ENCODE measurements around the gene SOWAHC.
"Not testable (repeated sequence)": the region's sequence is repeated elsewhere in the genome, so short reads cannot be mapped to it uniquely, and the experiment has no call there.

SOWAHC gene

GRCh38 chr2:109616184-109616583, 2.0 kb downstream of the SOWAHC start:
- no peak for DNase-seq

- DNase-seq, result no peak
These were observed 5.0 kb downstream of the SOWAHC start for GRCh38 chr2:109619032-109619615.

- no peak for DNase-seq
These were observed 9.1 kb downstream of the SOWAHC start for GRCh38 chr2:109623297-109623696.

DNA sequence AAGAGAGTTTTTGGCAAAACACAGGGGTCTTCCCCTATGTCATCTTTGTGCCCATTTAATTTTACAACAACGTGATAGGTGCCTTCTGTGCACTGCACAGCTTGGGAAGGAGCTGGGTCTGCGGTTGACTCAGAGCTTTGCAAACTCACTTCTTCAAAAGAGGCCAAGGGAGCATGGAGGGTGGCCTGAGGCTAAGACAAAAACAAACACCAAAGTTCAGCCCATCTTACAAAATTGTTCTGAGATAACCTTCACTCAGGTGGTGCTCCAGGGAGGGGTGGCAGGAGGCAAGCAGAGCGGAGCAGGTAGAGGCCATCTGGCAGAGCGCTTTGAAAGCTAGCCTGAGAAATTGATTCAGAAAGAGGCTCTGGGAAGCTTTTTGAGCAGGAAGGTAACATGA, 9.8 kb downstream of the SOWAHC start:
- no peak for DNase-seq

GRCh38 chr2:109624339-109624738, 10.2 kb downstream of the SOWAHC start:
- no peak for DNase-seq

DNA sequence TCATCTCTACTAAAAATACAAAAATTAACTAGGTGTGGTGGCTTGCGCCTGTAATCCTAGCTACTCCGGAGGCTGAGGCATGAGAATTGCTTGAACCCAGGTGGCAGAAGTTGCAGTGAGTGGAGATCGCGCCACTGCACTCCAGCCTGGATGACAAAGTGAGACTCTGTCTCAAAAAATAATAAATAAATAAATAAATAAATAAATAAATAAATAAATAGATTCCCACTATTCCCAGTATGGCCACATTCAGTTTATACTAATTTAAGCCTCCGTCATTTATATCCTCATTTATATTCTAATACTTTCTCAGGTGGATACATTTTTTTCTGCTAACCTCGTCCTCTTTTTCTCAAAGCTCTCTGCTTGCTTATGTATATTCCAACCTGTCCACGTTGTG, 14.2 kb downstream of the SOWAHC start:
- DNase-seq, result not testable (repeated sequence)

DNA sequence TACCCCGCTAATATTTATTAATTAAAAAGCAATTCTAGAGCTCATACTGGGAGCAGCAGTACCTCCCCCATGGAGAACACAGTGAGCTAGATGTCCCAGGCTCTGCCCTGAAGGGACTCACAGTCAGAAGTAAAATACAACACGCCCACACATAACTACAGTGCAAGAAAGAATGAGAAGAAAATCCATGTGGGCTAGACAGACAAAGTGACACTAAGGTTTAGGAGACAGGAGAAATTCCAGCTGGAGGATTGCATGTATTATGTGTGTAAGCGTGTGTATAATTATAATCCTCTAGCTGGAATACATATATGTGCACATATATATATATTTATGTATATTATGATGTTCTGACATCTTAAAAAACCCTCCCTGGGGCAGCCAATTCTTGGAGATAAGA, 15.7 kb downstream of the SOWAHC start:
- DNase-seq, result no peak

DNA sequence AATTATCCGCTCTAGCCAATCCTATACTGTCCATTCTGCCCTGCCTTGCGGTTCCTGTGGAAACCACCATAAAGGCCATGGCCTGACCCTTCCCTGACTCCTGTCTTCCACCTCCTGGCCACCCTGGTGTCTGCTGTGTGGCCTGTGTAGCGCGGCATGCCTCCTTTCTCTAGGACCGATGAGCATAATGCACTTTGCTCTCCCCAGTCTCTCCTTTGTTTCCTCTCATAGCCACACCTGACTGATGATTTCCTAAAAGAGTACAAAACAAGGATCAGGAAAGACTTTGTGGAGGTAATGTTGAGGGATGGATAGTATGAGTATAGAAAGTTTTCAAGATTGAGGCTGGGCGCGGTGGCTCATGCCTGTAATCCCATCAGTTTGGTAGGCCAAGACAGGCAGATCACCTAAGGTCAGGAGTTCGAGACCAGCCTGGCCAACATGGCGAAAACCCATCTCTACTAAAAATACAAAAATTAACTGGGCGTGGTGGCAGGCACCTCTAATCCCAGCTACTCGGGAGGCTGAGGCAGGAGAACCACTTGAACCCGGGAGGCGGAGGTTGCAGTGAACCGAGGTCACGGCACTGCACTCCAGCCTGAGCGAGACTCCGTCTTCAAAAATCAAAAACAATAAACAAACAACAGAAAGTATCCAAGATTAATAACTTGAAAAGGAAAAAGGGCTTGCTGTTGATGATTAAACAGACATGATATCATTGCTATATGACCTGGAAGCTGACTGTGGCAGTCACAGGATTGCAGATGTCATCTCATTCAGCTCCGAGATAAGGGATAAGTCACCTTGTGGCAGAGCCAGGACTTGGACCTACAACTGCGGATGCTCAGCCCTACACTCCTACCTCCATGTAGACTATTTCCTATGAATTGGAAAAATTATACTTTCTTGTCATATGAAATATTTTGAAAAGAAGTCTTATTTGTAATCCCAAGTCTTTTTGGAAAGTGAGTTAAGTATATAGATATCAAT, 16.6 kb downstream of the SOWAHC start:
- DNase-seq, result no peak

DNA sequence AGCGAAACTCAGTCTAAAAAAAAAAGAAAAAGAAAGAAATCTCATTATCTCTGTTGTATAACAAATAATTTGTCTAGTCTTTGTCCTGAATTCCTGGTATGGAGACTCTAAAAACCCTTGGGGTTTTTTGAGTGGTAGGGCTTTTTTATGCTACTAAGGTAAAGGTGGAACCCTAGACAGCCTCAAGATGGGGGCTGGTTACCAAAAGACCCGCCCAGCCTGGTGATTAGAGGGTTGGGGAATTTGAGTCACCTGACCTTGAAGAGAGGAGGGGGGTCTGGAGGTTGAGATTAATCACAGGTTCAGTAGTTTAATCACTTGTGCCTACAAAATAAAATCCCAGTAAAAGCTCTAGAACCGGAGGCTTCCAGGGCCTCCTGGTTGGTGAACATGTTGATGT, 17.6 kb downstream of the SOWAHC start:
- no peak for DNase-seq

- no peak for DNase-seq
These were observed 18.1 kb downstream of the SOWAHC start for GRCh38 chr2:109632158-109632789.

DNA sequence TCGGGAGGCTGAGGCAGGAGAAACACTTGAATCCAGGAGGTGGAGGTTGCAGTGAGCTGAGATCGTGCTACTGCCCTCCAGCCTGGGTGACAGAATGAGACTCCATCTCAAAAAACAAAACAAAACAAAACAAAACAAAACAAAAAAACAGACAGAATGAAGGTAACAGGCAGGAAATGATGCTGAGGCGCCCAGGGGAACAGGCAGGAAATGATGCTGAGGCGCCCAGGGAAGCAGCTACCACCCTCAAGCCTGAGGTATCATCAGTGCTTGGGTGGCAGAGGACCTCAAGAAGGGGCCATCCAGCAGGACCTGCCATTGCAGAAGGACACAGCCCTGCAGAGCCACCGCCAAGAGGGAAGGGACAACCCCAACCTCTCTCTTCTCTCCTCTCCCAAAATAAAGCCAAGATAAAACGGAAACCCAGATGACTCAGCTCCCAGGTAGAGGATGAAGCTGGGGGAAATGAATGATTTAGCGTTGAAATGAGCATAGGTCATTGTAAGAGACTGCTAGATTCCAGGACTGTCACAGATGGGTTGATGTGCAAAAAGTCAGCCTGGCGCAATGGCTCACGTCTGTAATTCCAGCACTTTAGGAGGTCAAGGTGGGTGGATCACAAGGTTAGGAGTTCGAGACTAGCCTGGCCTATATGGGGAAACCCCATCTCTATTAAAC, 19.3 kb downstream of the SOWAHC start:
- DNase-seq, result no peak

GRCh38 chr2:109635426-109636304, 21.5 kb downstream of the SOWAHC start:
- no peak for DNase-seq

DNA sequence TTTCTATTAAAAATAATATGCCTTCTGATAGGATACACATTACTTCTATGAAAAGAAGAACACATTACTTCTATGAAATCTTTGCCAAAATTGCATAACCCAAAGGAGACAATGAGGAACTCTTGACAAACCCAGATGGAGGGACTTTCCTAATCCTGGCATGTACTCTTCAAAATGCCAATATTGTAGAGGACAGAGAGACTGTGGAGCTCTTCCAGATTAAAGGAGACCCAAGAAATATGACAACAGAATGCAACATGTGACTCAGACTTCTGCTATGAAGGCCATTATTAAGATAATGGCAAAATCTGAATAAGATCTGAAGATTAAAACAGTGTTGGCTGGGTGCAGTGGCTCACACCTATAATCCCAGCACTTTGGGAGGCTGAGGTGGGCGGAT, 22.2 kb downstream of the SOWAHC start:
- DNase-seq, result no peak

- DNase-seq, result no peak
These were observed 23.8 kb downstream of the SOWAHC start for GRCh38 chr2:109637749-109638570.

DNA sequence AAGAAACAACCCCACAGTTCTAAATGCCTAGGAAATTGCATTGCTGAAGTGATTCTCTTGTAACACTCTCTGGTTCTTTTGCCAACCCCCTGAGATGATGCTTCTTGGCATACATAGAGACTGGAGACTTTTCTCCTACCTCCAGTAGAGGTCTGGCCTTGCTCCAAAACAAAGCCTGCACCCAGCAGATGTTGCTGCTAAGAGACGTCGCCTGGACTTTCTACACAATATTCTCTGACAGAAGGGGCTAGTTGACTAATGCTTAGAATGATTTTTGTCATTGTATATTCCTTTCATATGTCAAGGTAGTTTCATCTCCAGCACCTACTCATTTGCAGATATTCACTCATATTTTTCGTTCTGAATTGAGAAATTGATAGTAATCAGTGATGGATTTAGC, 24.6 kb downstream of the SOWAHC start:
- no peak for DNase-seq

DNA sequence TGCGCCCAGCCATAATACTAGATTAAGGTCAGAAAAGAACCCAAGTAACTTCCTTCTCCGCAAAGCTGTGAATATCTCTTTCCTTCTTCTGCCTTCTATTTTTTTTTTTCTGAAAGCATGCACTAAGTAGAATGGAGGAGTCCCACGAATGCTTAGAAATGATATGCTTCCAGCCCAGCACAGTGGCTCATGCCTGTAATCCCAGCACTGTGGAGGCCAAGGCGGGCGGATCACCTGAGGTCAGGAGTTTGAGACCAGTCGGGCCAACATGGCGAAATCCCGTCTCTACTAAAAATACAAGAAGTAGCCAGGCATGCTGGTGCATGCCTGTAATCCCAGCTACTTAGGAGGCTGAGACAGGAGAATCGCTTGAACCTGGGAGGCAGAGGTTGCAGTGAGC, 25.8 kb downstream of the SOWAHC start:
- DNase-seq, result not testable (repeated sequence)

DNA sequence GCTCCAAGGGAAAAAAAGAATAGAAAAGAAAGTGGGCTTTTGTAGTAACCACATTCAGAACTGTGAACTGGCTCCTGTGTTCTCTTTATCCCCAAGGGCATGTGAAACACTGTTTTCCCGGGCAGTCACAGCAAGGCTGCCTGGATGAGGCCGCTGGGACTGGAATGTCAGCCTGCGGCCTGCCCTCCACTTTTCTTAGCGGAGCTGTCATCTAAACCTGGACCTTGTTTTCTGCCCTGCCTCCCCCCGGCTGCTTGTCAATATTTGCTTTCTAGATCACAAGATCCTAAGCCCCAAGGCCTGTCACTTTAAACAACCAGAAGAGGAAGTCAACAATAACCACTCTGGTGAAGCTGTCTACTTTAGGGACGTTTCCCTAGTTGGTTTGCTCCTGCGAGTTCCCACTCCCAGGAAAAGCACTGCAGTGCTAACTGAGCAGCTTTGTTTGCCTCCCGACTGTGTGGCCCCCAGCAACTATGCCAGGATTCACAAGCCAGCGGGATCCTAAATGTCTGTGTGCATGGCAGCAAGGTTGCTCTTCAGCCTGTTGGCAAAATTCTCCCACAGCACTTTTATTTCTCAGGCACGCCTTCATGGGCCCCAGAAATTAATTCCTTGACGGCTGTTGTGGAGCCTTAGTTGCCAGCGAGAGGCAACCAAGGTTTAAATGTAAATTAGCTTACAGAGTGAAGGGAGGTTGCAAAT, 30.6 kb downstream of the SOWAHC start:
- DNase-seq, result no peak

- no peak for DNase-seq
These were observed 31.4 kb downstream of the SOWAHC start for GRCh38 chr2:109645412-109646184.

- DNase-seq, result no peak
These were observed 32.8 kb downstream of the SOWAHC start for GRCh38 chr2:109646961-109647360.

- DNase-seq, result no peak
These were observed 33.5 kb downstream of the SOWAHC start for GRCh38 chr2:109647636-109648035.

Data from activated CD4-positive, alpha-beta T cell treated with anti-CD3 and anti-CD28 coated beads, Interleukin-2, amount 50 U/mL, for 48 hours (primary cell).